Parathyroid adenoma (tissue), 2 donors: ENCODE measurements around the gene CCSER1.

Source experiments
- H2AFZ ChIP-seq: fragments of 300-600 bp; sonication (generic); one replicate; pipeline ENCODE4 v1.7.0; 2017; ENCODE audit warnings: antibody characterized with exemption, mild to moderate bottlenecking
- H3K27ac ChIP-seq: fragments of 300-600 bp; sonication (generic); one replicate; pipeline ENCODE4 v1.7.0; 2017
- H3K27me3 ChIP-seq: fragments of 300-600 bp; sonication (generic); one replicate; pipeline ENCODE4 v1.7.0; 2017; ENCODE audit warnings: low read length; ENCODE audit not compliant: control insufficient read depth, insufficient read depth
- H3K36me3 ChIP-seq: fragments of 300-600 bp; sonication (generic); one replicate; pipeline ENCODE4 v1.7.0; 2017; ENCODE audit warnings: low read length; ENCODE audit not compliant: control insufficient read depth, insufficient read depth
- H3K4me1 ChIP-seq: fragments of 300-600 bp; sonication (generic); one replicate; pipeline ENCODE4 v1.7.0; 2017; ENCODE audit warnings: control low read depth
- H3K4me2 ChIP-seq: fragments of 300-600 bp; sonication (generic); one replicate; pipeline ENCODE4 v1.7.0; 2017; ENCODE audit warnings: low read length
- H3K4me3 ChIP-seq: fragments of 300-600 bp; sonication (generic); one replicate; pipeline ENCODE4 v1.7.0; 2017; ENCODE audit warnings: low read depth, low read length
- H3K79me2 ChIP-seq: fragments of 300-600 bp; sonication (generic); one replicate; pipeline ENCODE4 v1.7.0; 2017; ENCODE audit warnings: control low read depth
- H3K9ac ChIP-seq: fragments of 300-600 bp; sonication (generic); one replicate; pipeline ENCODE4 v1.7.0; 2017; ENCODE audit warnings: mild to moderate bottlenecking
- H3K9me3 ChIP-seq: fragments of 300-600 bp; sonication (generic); one replicate; pipeline ENCODE4 v1.7.0; 2017; ENCODE audit warnings: low read length; ENCODE audit not compliant: control insufficient read depth
- TF ChIP-seq, protein P1 (sequence below): fragments of 300-600 bp; sonication (generic); IDR thresholded peaks from one replicate; pipeline ENCODE4 v1.7.0; 2017; ENCODE audit warnings: antibody characterized with exemption, mild to moderate bottlenecking
- donor health status: primary hyperparathyroidism.

CCSER1 gene

DNA sequence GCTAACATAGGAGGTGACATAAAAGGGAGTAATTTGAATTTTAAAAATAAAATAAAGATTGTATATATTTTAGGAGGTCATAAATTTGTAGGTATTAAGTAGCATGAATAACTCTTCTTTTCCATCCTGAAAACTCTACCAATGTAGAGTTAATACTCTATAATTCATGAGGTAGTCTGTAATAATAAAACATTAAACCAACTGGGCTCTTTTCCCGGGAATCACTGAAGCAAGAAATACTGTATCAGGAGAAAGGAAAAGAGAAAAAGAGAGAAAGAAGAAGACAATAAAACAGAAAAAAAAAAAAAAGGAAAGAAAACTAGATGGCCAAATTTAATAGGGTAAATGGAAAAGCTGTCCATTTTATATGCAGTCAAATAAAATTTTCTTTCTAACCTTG, 984.4 kb downstream of the CCSER1 start:
- no peak overlapping the region for H2AFZ ChIP-seq
- no peaks in the 10 kb centered on the region for H3K9me3 ChIP-seq
- H3K27me3 ChIP-seq, result no peaks in the 10 kb centered on the region
- H3K4me1 ChIP-seq, result no peaks in the 10 kb centered on the region
- H3K4me3 ChIP-seq, result no peak overlapping the region
- H3K27ac ChIP-seq, result no peak overlapping the region
- no peak overlapping the region for H3K4me2 ChIP-seq
- H3K9ac ChIP-seq, result no peak overlapping the region
- H3K36me3 ChIP-seq, result no peaks in the 10 kb centered on the region
- no peaks in the 10 kb centered on the region for H3K79me2 ChIP-seq
- TF ChIP-seq, protein P1, sequence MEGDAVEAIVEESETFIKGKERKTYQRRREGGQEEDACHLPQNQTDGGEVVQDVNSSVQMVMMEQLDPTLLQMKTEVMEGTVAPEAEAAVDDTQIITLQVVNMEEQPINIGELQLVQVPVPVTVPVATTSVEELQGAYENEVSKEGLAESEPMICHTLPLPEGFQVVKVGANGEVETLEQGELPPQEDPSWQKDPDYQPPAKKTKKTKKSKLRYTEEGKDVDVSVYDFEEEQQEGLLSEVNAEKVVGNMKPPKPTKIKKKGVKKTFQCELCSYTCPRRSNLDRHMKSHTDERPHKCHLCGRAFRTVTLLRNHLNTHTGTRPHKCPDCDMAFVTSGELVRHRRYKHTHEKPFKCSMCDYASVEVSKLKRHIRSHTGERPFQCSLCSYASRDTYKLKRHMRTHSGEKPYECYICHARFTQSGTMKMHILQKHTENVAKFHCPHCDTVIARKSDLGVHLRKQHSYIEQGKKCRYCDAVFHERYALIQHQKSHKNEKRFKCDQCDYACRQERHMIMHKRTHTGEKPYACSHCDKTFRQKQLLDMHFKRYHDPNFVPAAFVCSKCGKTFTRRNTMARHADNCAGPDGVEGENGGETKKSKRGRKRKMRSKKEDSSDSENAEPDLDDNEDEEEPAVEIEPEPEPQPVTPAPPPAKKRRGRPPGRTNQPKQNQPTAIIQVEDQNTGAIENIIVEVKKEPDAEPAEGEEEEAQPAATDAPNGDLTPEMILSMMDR, result no peak

- Histone ChIP-seq H3K4me1 (no peaks in the 10 kb centered on the region), H2AFZ (no peak overlapping the region), H3K36me3 (no peaks in the 10 kb centered on the region), H3K27me3 (no peaks in the 10 kb centered on the region), H3K9ac (no peak overlapping the region), H3K4me3 (no peak overlapping the region), H3K27ac (no peak overlapping the region), H3K9me3 (no peaks in the 10 kb centered on the region), H3K79me2 (no peaks in the 10 kb centered on the region), H3K4me2 (no peak overlapping the region)
- TF ChIP-seq, protein P1, result no peak
Observed at GRCh38 chr4:91113130-91113706, 986.0 kb downstream of the CCSER1 start.

DNA sequence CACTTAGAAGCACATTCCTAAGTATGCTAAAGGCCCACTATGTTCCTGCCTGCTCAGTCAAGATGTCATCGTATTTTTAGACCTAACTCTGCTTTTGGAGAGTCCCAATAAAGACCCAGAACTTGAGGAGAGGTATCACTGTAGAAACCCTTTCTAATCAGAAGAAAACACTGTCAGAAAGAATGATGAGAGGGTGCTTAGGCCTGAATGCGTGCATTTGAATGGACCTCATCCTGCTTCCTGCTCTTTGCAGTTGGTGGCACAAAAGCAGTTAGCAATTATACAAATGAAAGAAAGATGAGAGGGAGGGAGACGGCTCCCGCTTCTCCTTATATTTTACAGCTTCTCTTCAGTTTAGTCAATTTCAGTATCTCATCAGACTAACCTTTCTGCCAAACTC, 987.2 kb downstream of the CCSER1 start:
- no peaks in the 10 kb centered on the region for H3K9me3 ChIP-seq
- H2AFZ ChIP-seq, result no peak overlapping the region
- H3K27ac ChIP-seq, result no peak overlapping the region
- no peak overlapping the region for H3K9ac ChIP-seq
- no peak overlapping the region for H3K4me2 ChIP-seq
- no peak overlapping the region for H3K4me3 ChIP-seq
- no peaks in the 10 kb centered on the region for H3K27me3 ChIP-seq
- no peaks in the 10 kb centered on the region for H3K36me3 ChIP-seq
- no peaks in the 10 kb centered on the region for H3K79me2 ChIP-seq
- TF ChIP-seq, protein P1, result no peak
- H3K4me1 ChIP-seq, result no peaks in the 10 kb centered on the region

DNA sequence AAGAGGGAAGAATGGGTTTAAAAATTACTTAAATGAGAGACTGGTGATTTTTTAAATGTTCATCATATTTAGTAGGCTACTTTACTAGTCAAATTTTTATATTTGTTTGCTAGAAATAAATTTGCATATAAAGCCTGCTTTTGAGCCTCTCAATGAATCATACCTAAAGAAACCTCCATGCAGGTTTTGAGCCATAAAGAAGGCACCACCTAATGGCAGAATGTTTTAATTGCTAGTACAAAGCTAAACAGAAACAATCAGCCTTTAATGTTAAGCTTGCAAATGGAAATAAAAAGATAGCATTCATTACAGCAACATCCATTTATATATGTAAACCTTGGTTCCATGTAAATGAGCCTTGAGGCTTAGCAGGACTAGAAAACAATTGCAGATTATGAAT, 989.7 kb downstream of the CCSER1 start:
- Histone ChIP-seq H3K4me1 (no peaks in the 10 kb centered on the region), H3K9me3 (no peaks in the 10 kb centered on the region), H3K9ac (no peak overlapping the region), H3K27me3 (no peaks in the 10 kb centered on the region), H3K4me2 (no peak overlapping the region), H3K36me3 (no peaks in the 10 kb centered on the region), H2AFZ (no peak overlapping the region), H3K79me2 (no peaks in the 10 kb centered on the region), H3K27ac (no peak overlapping the region), H3K4me3 (no peak overlapping the region)
- TF ChIP-seq, protein P1, result no peak

- Histone ChIP-seq H2AFZ (no peak overlapping the region), H3K4me2 (no peak overlapping the region), H3K79me2 (no peaks in the 10 kb centered on the region), H3K36me3 (no peaks in the 10 kb centered on the region), H3K4me1 (no peaks in the 10 kb centered on the region), H3K27ac (no peak overlapping the region), H3K9me3 (no peaks in the 10 kb centered on the region), H3K27me3 (no peaks in the 10 kb centered on the region), H3K4me3 (no peak overlapping the region), H3K9ac (no peak overlapping the region)
- TF ChIP-seq, protein P1, result no peak
Observed at GRCh38 chr4:91118597-91118996, 991.4 kb downstream of the CCSER1 start.
